MM.1S (cell line): ENCODE data around the gene KCNJ5.

Source experiments
- DNase-seq: peaks from one replicate; pipeline ENCODE4 v3.0.0-alpha.2; 2015
- H2AFZ ChIP-seq: fragments of 300-600 bp; sonication (generic); 2 replicates; pipeline ENCODE4 v1.6.0; 2016; ENCODE audit warnings: antibody characterized with exemption, low read length
- H3F3A ChIP-seq: fragments of 300-600 bp; sonication (generic); 2 replicates; pipeline ENCODE4 v1.6.1; 2016; ENCODE audit warnings: mild to moderate bottlenecking, antibody characterized with exemption, low read length, moderate library complexity, mixed read lengths; ENCODE audit not compliant: insufficient read depth
- H3K27ac ChIP-seq: fragments of 300-600 bp; sonication (generic); 2 replicates; pipeline ENCODE4 v1.5.1; 2016; ENCODE audit warnings: mild to moderate bottlenecking, low read length
- H3K27me3 ChIP-seq: fragments of 300-600 bp; sonication (generic); replicated peaks from 2 replicates; pipeline ENCODE4 v1.6.0; 2016; ENCODE audit warnings: low read length; ENCODE audit not compliant: insufficient read depth
- H3K36me3 ChIP-seq: fragments of 300-600 bp; sonication (generic); replicated peaks from 2 replicates; pipeline ENCODE4 v1.6.1; 2016; ENCODE audit warnings: mild to moderate bottlenecking, low read length, mixed read lengths; ENCODE audit not compliant: insufficient read depth
- H3K4me1 ChIP-seq: fragments of 300-600 bp; sonication (generic); 2 replicates; pipeline ENCODE4 v1.6.1; 2016; ENCODE audit warnings: low read length, mixed read lengths
- H3K4me2 ChIP-seq: fragments of 300-600 bp; sonication (generic); 2 replicates; pipeline ENCODE4 v1.6.0; 2016; ENCODE audit warnings: low read depth, low read length
- H3K4me3 ChIP-seq: fragments of 300-600 bp; sonication (generic); 2 replicates; pipeline ENCODE4 v1.5.1; 2016; ENCODE audit warnings: low read length, mixed read lengths
- H3K79me2 ChIP-seq: fragments of 300-600 bp; sonication (generic); 2 replicates; pipeline ENCODE4 v1.6.1; 2016; ENCODE audit warnings: mixed run types, low read length, mixed read lengths
- H3K9ac ChIP-seq: fragments of 300-600 bp; sonication (generic); 2 replicates; pipeline ENCODE4 v1.6.1; 2016; ENCODE audit warnings: low read length, mixed read lengths
- H3K9me2 ChIP-seq: fragments of 300-600 bp; sonication (generic); replicated peaks from 2 replicates; pipeline ENCODE4 v1.6.1; 2016; ENCODE audit warnings: mild to moderate bottlenecking, low read length, mixed read lengths; ENCODE audit not compliant: insufficient read depth
- H3K9me3 ChIP-seq: fragments of 300-600 bp; sonication (generic); replicated peaks from 2 replicates; pipeline ENCODE4 v1.6.1; 2016; ENCODE audit warnings: mild to moderate bottlenecking, low read length, mixed read lengths; ENCODE audit not compliant: insufficient read depth
- H4K20me1 ChIP-seq: fragments of 300-600 bp; sonication (generic); 2 replicates; pipeline ENCODE4 v1.6.1; 2016; ENCODE audit warnings: mild to moderate bottlenecking, low read length, moderate library complexity, mixed read lengths; ENCODE audit not compliant: insufficient read depth
- EZH2 ChIP-seq: fragments of 300-600 bp; sonication (generic); optimal IDR thresholded peaks from 2 replicates; pipeline ENCODE3; 2017; ENCODE audit warnings: low read depth, mild to moderate bottlenecking, antibody characterized with exemption, low read length, mixed read lengths
- EZH2phosphoT487 ChIP-seq: fragments of 300-600 bp; sonication (generic); IDR thresholded peaks from 2 replicates; pipeline ENCODE4 v1.6.1; 2018; ENCODE audit warnings: antibody characterized with exemption, low read length
- TF ChIP-seq, protein P1 (sequence below): fragments of 300-600 bp; sonication (generic); IDR thresholded peaks from 2 replicates; pipeline ENCODE4 v1.5.1; 2016; ENCODE audit warnings: antibody characterized with exemption, low read length, mixed read lengths

The KCNJ5 gene

DNA sequence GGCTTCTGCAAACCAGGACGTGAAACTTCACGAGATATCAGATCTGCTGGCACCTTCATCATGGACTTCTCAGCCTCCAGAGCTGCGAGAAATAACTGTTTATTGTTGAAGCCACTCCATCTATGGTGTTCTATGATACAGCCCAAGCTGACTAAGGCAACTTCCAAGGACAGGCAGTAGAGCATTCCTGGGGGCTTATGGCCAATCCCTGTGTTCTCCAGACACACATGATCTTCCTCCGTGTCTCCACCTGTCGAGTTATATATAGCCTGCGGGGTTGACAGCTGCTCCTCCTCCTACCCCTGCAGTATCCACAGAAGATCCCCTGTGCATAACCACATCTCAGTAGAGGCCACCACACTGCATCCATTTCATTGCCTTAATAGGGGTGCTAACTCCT is 40.5 kb downstream of the KCNJ5 start:
- Histone ChIP-seq H3K36me3 (no peaks in the 10 kb centered on the region), H4K20me1 (no peaks in the 10 kb centered on the region), H3F3A (peaks cover 4% of the 10 kb centered on the region), H3K9me2 (no peaks in the 10 kb centered on the region), H2AFZ (no peak overlapping the region), H3K4me3 (no peak overlapping the region), H3K9me3 (no peaks in the 10 kb centered on the region), H3K4me2 (no peak overlapping the region), H3K79me2 (no peaks in the 10 kb centered on the region), H3K4me1 (peaks cover 19% of the 10 kb centered on the region), H3K27ac (no peak overlapping the region), H3K27me3 (no peaks in the 10 kb centered on the region), H3K9ac (no peak overlapping the region)
- no peak for DNase-seq
- no peak for TF ChIP-seq EZH2phosphoT487
- no peak for TF ChIP-seq EZH2
- TF ChIP-seq, protein P1, sequence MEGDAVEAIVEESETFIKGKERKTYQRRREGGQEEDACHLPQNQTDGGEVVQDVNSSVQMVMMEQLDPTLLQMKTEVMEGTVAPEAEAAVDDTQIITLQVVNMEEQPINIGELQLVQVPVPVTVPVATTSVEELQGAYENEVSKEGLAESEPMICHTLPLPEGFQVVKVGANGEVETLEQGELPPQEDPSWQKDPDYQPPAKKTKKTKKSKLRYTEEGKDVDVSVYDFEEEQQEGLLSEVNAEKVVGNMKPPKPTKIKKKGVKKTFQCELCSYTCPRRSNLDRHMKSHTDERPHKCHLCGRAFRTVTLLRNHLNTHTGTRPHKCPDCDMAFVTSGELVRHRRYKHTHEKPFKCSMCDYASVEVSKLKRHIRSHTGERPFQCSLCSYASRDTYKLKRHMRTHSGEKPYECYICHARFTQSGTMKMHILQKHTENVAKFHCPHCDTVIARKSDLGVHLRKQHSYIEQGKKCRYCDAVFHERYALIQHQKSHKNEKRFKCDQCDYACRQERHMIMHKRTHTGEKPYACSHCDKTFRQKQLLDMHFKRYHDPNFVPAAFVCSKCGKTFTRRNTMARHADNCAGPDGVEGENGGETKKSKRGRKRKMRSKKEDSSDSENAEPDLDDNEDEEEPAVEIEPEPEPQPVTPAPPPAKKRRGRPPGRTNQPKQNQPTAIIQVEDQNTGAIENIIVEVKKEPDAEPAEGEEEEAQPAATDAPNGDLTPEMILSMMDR: no peak

DNA sequence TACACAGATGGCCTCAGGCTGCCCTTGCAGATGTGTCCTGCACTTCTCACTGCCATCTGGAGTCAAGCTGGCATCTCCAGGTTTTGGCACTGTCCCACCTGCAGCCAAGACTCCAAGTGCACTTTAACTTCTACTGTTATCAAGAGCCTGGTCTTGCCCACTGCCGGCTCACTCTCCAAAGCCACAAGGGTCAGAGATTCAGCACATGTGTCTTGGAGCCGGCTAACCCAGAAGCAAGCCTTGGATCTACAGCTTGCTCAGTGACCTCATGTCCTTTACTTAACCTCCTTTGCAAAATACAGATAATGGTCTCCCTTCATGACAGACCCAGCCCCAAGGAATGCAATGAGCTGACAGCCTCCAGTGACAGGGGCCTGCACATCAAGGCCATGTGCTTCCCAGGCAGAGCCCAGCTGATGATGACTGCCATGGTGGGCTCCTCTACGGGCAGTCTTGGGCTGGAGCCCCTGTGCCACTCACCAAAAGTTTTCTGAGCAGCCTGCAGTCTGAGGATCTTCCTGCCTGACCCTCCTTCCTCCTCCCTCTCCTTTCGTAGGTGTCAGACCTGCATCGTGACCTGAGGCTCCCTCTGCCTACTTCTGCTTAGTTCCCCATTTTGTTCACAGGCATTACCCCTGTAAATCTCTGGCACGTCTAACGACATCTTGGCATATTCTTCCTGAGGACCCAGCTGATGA is 42.5 kb downstream of the KCNJ5 start:
- Histone ChIP-seq H3K27me3 (no peaks in the 10 kb centered on the region), H3F3A (peaks cover 2% of the 10 kb centered on the region), H3K27ac (no peak overlapping the region), H3K9me2 (no peaks in the 10 kb centered on the region), H3K79me2 (no peaks in the 10 kb centered on the region), H3K9me3 (no peaks in the 10 kb centered on the region), H2AFZ (no peak overlapping the region), H3K4me1 (peaks cover 10% of the 10 kb centered on the region), H3K4me3 (no peak overlapping the region), H3K36me3 (no peaks in the 10 kb centered on the region), H3K4me2 (no peak overlapping the region), H3K9ac (no peak overlapping the region), H4K20me1 (no peaks in the 10 kb centered on the region)
- TF ChIP-seq, protein P1: no peak
- TF ChIP-seq EZH2 (no peak), EZH2phosphoT487 (no peak)
- DNase-seq: no peak

DNA sequence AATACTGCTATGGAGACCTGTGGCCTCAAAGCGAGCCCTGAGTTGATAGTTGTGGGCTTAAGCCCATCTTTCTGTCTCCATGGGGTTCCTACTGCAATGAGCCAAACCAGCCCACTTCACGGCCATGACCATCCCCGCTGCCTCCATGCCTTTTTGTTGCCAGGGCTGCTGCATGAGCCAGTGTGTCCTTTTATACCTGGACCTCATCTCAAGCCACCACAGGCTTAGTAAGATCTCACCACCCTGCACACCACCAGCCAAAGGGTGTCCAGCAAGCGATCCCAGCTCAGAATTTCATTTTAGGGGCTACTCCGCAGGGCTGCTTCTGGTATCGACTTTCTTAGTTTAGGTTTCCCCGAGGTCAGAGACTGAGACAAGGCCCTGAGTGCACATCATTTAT is 43.2 kb downstream of the KCNJ5 start:
- H3K27ac ChIP-seq: no peak overlapping the region
- no peak overlapping the region for H3K9ac ChIP-seq
- no peak overlapping the region for H3K4me2 ChIP-seq
- H3F3A ChIP-seq: no peaks in the 10 kb centered on the region
- H3K4me3 ChIP-seq: no peak overlapping the region
- H3K27me3 ChIP-seq: no peaks in the 10 kb centered on the region
- DNase-seq: no peak
- no peaks in the 10 kb centered on the region for H3K9me3 ChIP-seq
- H4K20me1 ChIP-seq: no peaks in the 10 kb centered on the region
- H3K36me3 ChIP-seq: no peaks in the 10 kb centered on the region
- no peaks in the 10 kb centered on the region for H3K9me2 ChIP-seq
- TF ChIP-seq EZH2phosphoT487 (no peak), EZH2 (no peak)
- TF ChIP-seq, protein P1: no peak
- no peaks in the 10 kb centered on the region for H3K79me2 ChIP-seq
- no peak overlapping the region for H2AFZ ChIP-seq
- peaks cover 4% of the 10 kb centered on the region for H3K4me1 ChIP-seq
